Suprapubic skin (tissue), 4 donors: ENCODE measurements around the gene EXPH5. TPM values are rescaled to one million over a fixed set of nuclear protein-coding genes. Genes with fewer than 3 reads are reported as not detected.

Source experiments
- DNase-seq, 2 donors: peaks; one replicate each; pipeline ENCODE4 v3.0.0-alpha.2; 2019; ENCODE audit warnings: low spot score in 2 of 2
- H3K27ac ChIP-seq: fragments of 200-600 bp; sonication (generic); one replicate; pipeline ENCODE4 v1.5.1; 2019
- H3K27me3 ChIP-seq: fragments of 200-600 bp; sonication (generic); one replicate; pipeline ENCODE4 v1.5.1; 2019
- H3K36me3 ChIP-seq: fragments of 200-600 bp; sonication (generic); one replicate; pipeline ENCODE4 v1.5.1; 2019
- H3K4me1 ChIP-seq: fragments of 200-600 bp; sonication (generic); one replicate; pipeline ENCODE4 v1.5.1; 2019
- H3K4me3 ChIP-seq: fragments of 200-600 bp; sonication (generic); one replicate; pipeline ENCODE4 v1.5.1; 2019; ENCODE audit warnings: mild to moderate bottlenecking
- H3K9me3 ChIP-seq: fragments of 200-600 bp; sonication (generic); one replicate; pipeline ENCODE4 v1.5.1; 2019
- CTCF ChIP-seq, 2 donors: fragments of 200-600 bp in 1 of 2; fragments of 450-650 bp in 1 of 2; sonication (generic) in 1 of 2; IDR thresholded peaks; one replicate each; pipeline ENCODE4 v1.5.1; 2016 to 2019; ENCODE audit warnings: antibody characterized with exemption in 2 of 2, mild to moderate bottlenecking in 1 of 2, moderate library complexity in 1 of 2
- EP300 ChIP-seq: sonication (generic); formaldehyde crosslinking; IDR thresholded peaks from one replicate; pipeline ENCODE4 v1.6.1; 2017; ENCODE audit warnings: antibody characterized with exemption
- POLR2A ChIP-seq, 2 donors: fragments of 450-650 bp; IDR thresholded peaks; one replicate each; pipeline ENCODE4 v1.6.1; 2017; ENCODE audit warnings: antibody characterized with exemption in 2 of 2, mild to moderate bottlenecking in 2 of 2, moderate library complexity in 2 of 2
- POLR2AphosphoS5 ChIP-seq, 3 donors: sonication (generic); formaldehyde crosslinking; IDR thresholded peaks; one replicate each; pipeline ENCODE4 v1.6.1; 2017; ENCODE audit warnings: antibody characterized with exemption in 3 of 3
- WGBS: methylation state at CpG from one replicate; pipeline ENCODE4 v1.1.5; 2018; 5-methylcytosine and 5-hydroxymethylcytosine counted together
- total RNA-seq, 4 donors: library from RNA; depleted of rRNA; stranded (reverse); fragments of >200 nt; gene quantifications; one replicate each; pipeline ENCODE4 v1.1.0, GENCODE V29; 2016

EXPH5 gene
- total RNA-seq, 4 donors from 2014 or later = 120 to 232 (median 149) TPM

- no peaks in the 10 kb centered on the region for H3K9me3 ChIP-seq
- no peaks in the 10 kb centered on the region for H3K36me3 ChIP-seq
- H3K4me1 ChIP-seq = peaks cover 9% of the 10 kb centered on the region
- TF ChIP-seq CTCF (IDR thresholded peaks at IDR 0.05) = no peak
- no peak for TF ChIP-seq EP300
- TF ChIP-seq POLR2A (IDR thresholded peaks at IDR 0.05) = no peak
- TF ChIP-seq POLR2AphosphoS5 (IDR thresholded peaks at IDR 0.05) = no peak
- 18% methylated on average over 8 of the region's 8 CpGs for WGBS
- peak overlapping the region; percentile 38 for H3K4me3 ChIP-seq
- no peak for DNase-seq
- peak overlapping the region; percentile 59 for H3K27ac ChIP-seq
- no peaks in the 10 kb centered on the region for H3K27me3 ChIP-seq
These were observed 55.5 kb downstream of the EXPH5 start for GRCh38 chr11:108538022-108538424.

- H3K27me3 ChIP-seq = no peaks in the 10 kb centered on the region
- H3K27ac ChIP-seq = peak overlapping the region; percentile 59
- no peak for DNase-seq
- no peaks in the 10 kb centered on the region for H3K36me3 ChIP-seq
- TF ChIP-seq EP300 = no peak
- no peak for TF ChIP-seq POLR2A (IDR thresholded peaks at IDR 0.05)
- H3K4me1 ChIP-seq = peaks cover 9% of the 10 kb centered on the region
- H3K4me3 ChIP-seq = peak overlapping the region; percentile 38
- H3K9me3 ChIP-seq = no peaks in the 10 kb centered on the region
- 66% methylated on average over 5 of the region's 5 CpGs for WGBS
These were observed 56.8 kb downstream of the EXPH5 start for GRCh38 chr11:108536783-108537182.

GRCh38 chr11:108535384-108535955, 58.1 kb downstream of the EXPH5 start:
- WGBS = 68% methylated on average over 6 of the region's 6 CpGs
- no peaks in the 10 kb centered on the region for H3K9me3 ChIP-seq
- TF ChIP-seq POLR2AphosphoS5 (IDR thresholded peaks at IDR 0.05) (no peak), POLR2A (IDR thresholded peaks at IDR 0.05) (no peak), CTCF (IDR thresholded peaks at IDR 0.05) (no peak), EP300 (no peak)
- peaks cover 9% of the 10 kb centered on the region for H3K4me1 ChIP-seq
- no peaks in the 10 kb centered on the region for H3K27me3 ChIP-seq
- DNase-seq = no peak
- no peak overlapping the region for H3K27ac ChIP-seq
- H3K4me3 ChIP-seq = peak overlapping the region; percentile 25
- no peaks in the 10 kb centered on the region for H3K36me3 ChIP-seq

GRCh38 chr11:108534274-108534882, 59.2 kb downstream of the EXPH5 start:
- no peaks in the 10 kb centered on the region for H3K9me3 ChIP-seq
- H3K27ac ChIP-seq = no peak overlapping the region
- no peaks in the 10 kb centered on the region for H3K27me3 ChIP-seq
- TF ChIP-seq CTCF (IDR thresholded peaks at IDR 0.05) = no peak
- no peak for TF ChIP-seq POLR2AphosphoS5 (IDR thresholded peaks at IDR 0.05)
- TF ChIP-seq POLR2A (IDR thresholded peaks at IDR 0.05) = no peak
- no peak for DNase-seq
- H3K36me3 ChIP-seq = no peaks in the 10 kb centered on the region
- 57% methylated on average over 2 of the region's 2 CpGs for WGBS
- no peak overlapping the region for H3K4me3 ChIP-seq
- peaks cover 9% of the 10 kb centered on the region for H3K4me1 ChIP-seq

- TF ChIP-seq POLR2A (IDR thresholded peaks at IDR 0.05) (no peak), POLR2AphosphoS5 (IDR thresholded peaks at IDR 0.05) (no peak), CTCF (IDR thresholded peaks at IDR 0.05) (no peak), EP300 (no peak)
- no peak for DNase-seq
- Histone ChIP-seq H3K4me3 (no peak overlapping the region), H3K36me3 (peaks cover 6% of the 10 kb centered on the region), H3K27ac (no peak overlapping the region), H3K9me3 (no peaks in the 10 kb centered on the region), H3K27me3 (no peaks in the 10 kb centered on the region), H3K4me1 (peaks cover 2% of the 10 kb centered on the region)
- 90% methylated on average over 5 of the region's 5 CpGs for WGBS
These were observed 63.1 kb downstream of the EXPH5 start for GRCh38 chr11:108530426-108530825.
